Right cardiac atrium (tissue), 5 donors: ENCODE data around the gene CALD1. TPM values are rescaled to one million over a fixed set of nuclear protein-coding genes. Genes with fewer than 3 reads are reported as not detected.

Source experiments
- ATAC-seq, 2 donors: fragments of 200-7000 bp; cut with Tn5 transposase; one replicate each; pipeline versions ENCODE4 v1.8.0 to v1.9.1; 2020; ENCODE audit warnings: moderate library complexity in 2 of 2, mild to moderate bottlenecking in 1 of 2
- DNase-seq, 3 donors: peaks; one replicate each; pipeline ENCODE4 v3.0.0-alpha.2; 2020
- H3K27ac ChIP-seq: one replicate; pipeline ENCODE4 v1.5.1; 2013; ENCODE audit warnings: mild to moderate bottlenecking, low read length, control low read depth, moderate library complexity
- H3K27me3 ChIP-seq: one replicate; pipeline ENCODE4 v1.6.1; 2013; ENCODE audit not compliant: control insufficient read depth, insufficient read depth
- H3K4me1 ChIP-seq: one replicate; pipeline ENCODE4 v1.6.1; 2013; ENCODE audit warnings: low read length; ENCODE audit not compliant: control insufficient read depth, insufficient read depth
- H3K4me3 ChIP-seq: one replicate; pipeline ENCODE4 v1.5.1; 2013; ENCODE audit warnings: low read length, control low read depth
- H3K9me3 ChIP-seq: one replicate; pipeline ENCODE4 v1.6.1; 2013; ENCODE audit warnings: low read length; ENCODE audit not compliant: control insufficient read depth
- WGBS: extraction: QIAGEN DNeasy Blood & Tissue Kit; methylation state at CpG from one replicate; pipeline ENCODE4 v1.1.7; 2013; 5-methylcytosine and 5-hydroxymethylcytosine counted together
- intact Hi-C, 4 donors: fragments of 100-400 bp; cut with DNase I; formaldehyde crosslinking; loops; one replicate each; pipeline versions ENCODE4 v1.11.0 to v1.14.0; 2022 to 2023
- polyA plus RNA-seq: library from polyadenylated mRNA; stranded (reverse); fragments of 200-250 nt; gene quantifications from one replicate; pipeline ENCODE4 v1.2.3, GENCODE V29; 2013
- total RNA-seq, 4 donors: library from RNA; stranded (reverse); fragmentation: NEBNext Ultra II Directional; extraction: Animal tissue kit (Norgen Biotek cat#: 25700); gene quantifications; one replicate each; pipeline ENCODE4 v1.2.1, GENCODE V29; 2021
- donor health status: healthy with polysubstance abuse.
- donor health status: DM: no; HTN: yes; CAD: no.
- donor health status: DM: no; HTN: no; CAD: no.
- donor health status: DM: no; HTN: yes; CAD: no; lungs with severe emphysema.
- donor health status: DM: yes; HTN: yes; CAD: no.

CALD1 gene
- total and polyA plus RNA-seq, 5 donors: 93.9 to 214 (median 135) TPM

GRCh38 chr7:134988161-134988560 lies 208.7 kb downstream of the CALD1 start:
- H3K27me3 ChIP-seq: no peaks in the 10 kb centered on the region
- no peaks in the 10 kb centered on the region for H3K4me1 ChIP-seq
- intact Hi-C loops: loop anchor here in 2 of 4 donors (5.0 to 10.0 kb wide), 2 partner anchors 177 to 179 kb away; no protein-coding TSS in a partner anchor
- H3K9me3 ChIP-seq: no peaks in the 10 kb centered on the region
- H3K27ac ChIP-seq: no peak overlapping the region
- ATAC-seq (no peak), DNase-seq (no peak)
- WGBS: 88% methylated on average over 5 of the region's 5 CpGs
- no peak overlapping the region for H3K4me3 ChIP-seq

- DNase-seq (no peak), ATAC-seq (peak in 1 of 2 donors; percentile 8)
- no peak overlapping the region for H3K27ac ChIP-seq
- no peaks in the 10 kb centered on the region for H3K9me3 ChIP-seq
- no peak overlapping the region for H3K4me3 ChIP-seq
- H3K4me1 ChIP-seq: no peaks in the 10 kb centered on the region
- intact Hi-C loops: loop anchor here in 1 of 4 donors (10.0 kb wide), 1 partner anchor 173 kb away; no protein-coding TSS in a partner anchor
- 60% methylated on average over 2 of the region's 2 CpGs for WGBS
- no peaks in the 10 kb centered on the region for H3K27me3 ChIP-seq
These were observed 212.3 kb downstream of the CALD1 start for GRCh38 chr7:134991469-134992339.

GRCh38 chr7:134992626-134993179 lies 213.3 kb downstream of the CALD1 start:
- intact Hi-C loops: loop anchor here in 1 of 4 donors (10.0 kb wide), 1 partner anchor 172 kb away; no protein-coding TSS in a partner anchor
- 61% methylated on average over 6 of the region's 6 CpGs for WGBS
- Histone ChIP-seq H3K9me3 (no peaks in the 10 kb centered on the region), H3K27me3 (no peaks in the 10 kb centered on the region), H3K4me1 (no peaks in the 10 kb centered on the region), H3K4me3 (no peak overlapping the region), H3K27ac (no peak overlapping the region)
- DNase-seq (peak in 2 of 3 donors; percentile 51 to 54), ATAC-seq (peak; percentile 68 to 93)

GRCh38 chr7:134993877-134994456 lies 214.5 kb downstream of the CALD1 start:
- H3K27me3 ChIP-seq: no peaks in the 10 kb centered on the region
- intact Hi-C loops: loop anchor here in 1 of 4 donors (10.0 kb wide), 1 partner anchor 171 kb away; no protein-coding TSS in a partner anchor
- H3K27ac ChIP-seq: no peak overlapping the region
- H3K4me1 ChIP-seq: no peaks in the 10 kb centered on the region
- no peak overlapping the region for H3K4me3 ChIP-seq
- no peak for DNase-seq
- ATAC-seq: no peak
- no peaks in the 10 kb centered on the region for H3K9me3 ChIP-seq
- WGBS: 90% methylated on average over 2 of the region's 2 CpGs

GRCh38 chr7:134995239-134996096 lies 216.0 kb downstream of the CALD1 start:
- intact Hi-C loops: loop anchor here in 1 of 4 donors (10.0 kb wide), 1 partner anchor 169 kb away; no protein-coding TSS in a partner anchor
- WGBS: 63% methylated on average over 6 of the region's 6 CpGs
- DNase-seq (no peak), ATAC-seq (no peak)
- Histone ChIP-seq H3K9me3 (no peaks in the 10 kb centered on the region), H3K4me1 (no peaks in the 10 kb centered on the region), H3K27ac (no peak overlapping the region), H3K4me3 (no peak overlapping the region), H3K27me3 (no peaks in the 10 kb centered on the region)

- 37% methylated on average over 2 of the region's 2 CpGs for WGBS
- H3K4me1 ChIP-seq: no peaks in the 10 kb centered on the region
These were observed 216.7 kb downstream of the CALD1 start for GRCh38 chr7:134996097-134996550.

GRCh38 chr7:134997214-134997885 lies 217.9 kb downstream of the CALD1 start:
- H3K9me3 ChIP-seq: no peaks in the 10 kb centered on the region
- H3K4me1 ChIP-seq: no peaks in the 10 kb centered on the region
- ATAC-seq (no peak), DNase-seq (no peak)
- no peaks in the 10 kb centered on the region for H3K27me3 ChIP-seq
- H3K4me3 ChIP-seq: no peak overlapping the region
- intact Hi-C loops: loop anchor here in 1 of 4 donors (10.0 kb wide), 1 partner anchor 167 kb away; no protein-coding TSS in a partner anchor
- 96% methylated on average over 3 of the region's 3 CpGs for WGBS
- no peak overlapping the region for H3K27ac ChIP-seq

More at GRCh38 chr7:134996097-134996550, 216.7 kb downstream of the CALD1 start:
- no peak overlapping the region for H3K4me3 ChIP-seq
- ATAC-seq (no peak), DNase-seq (no peak)
- H3K27ac ChIP-seq: no peak overlapping the region
- intact Hi-C loops: loop anchor here in 1 of 4 donors (10.0 kb wide), 1 partner anchor 169 kb away; no protein-coding TSS in a partner anchor
- no peaks in the 10 kb centered on the region for H3K27me3 ChIP-seq
- H3K9me3 ChIP-seq: no peaks in the 10 kb centered on the region

- ATAC-seq (no peak), DNase-seq (no peak)
- no peak overlapping the region for H3K27ac ChIP-seq
- H3K27me3 ChIP-seq: no peaks in the 10 kb centered on the region
- no peaks in the 10 kb centered on the region for H3K4me1 ChIP-seq
- H3K4me3 ChIP-seq: no peak overlapping the region
- WGBS: 97% methylated on average over 3 of the region's 3 CpGs
- H3K9me3 ChIP-seq: no peaks in the 10 kb centered on the region
- intact Hi-C loops: loop anchor here in 1 of 4 donors (10.0 kb wide), 1 partner anchor 166 kb away; no protein-coding TSS in a partner anchor
These were observed 219.7 kb downstream of the CALD1 start for GRCh38 chr7:134999136-134999535.

- no peak overlapping the region for H3K27ac ChIP-seq
- intact Hi-C loops: no loop called here
- H3K4me3 ChIP-seq: no peak overlapping the region
- ATAC-seq (no peak), DNase-seq (no peak)
- 96% methylated on average over 1 of the region's 1 CpG for WGBS
- no peaks in the 10 kb centered on the region for H3K27me3 ChIP-seq
- H3K4me1 ChIP-seq: no peaks in the 10 kb centered on the region
- no peaks in the 10 kb centered on the region for H3K9me3 ChIP-seq
These were observed 222.1 kb downstream of the CALD1 start for GRCh38 chr7:135001390-135002165.
